HG03039 (cell line): ENCODE results near the gene CECR2.

ENCODE experiments used
- ATAC-seq: cut with Tn5 transposase; IDR thresholded peaks from one replicate; pipeline ENCODE4 v1.9.1; 2021; ENCODE audit warnings: mild to moderate bottlenecking, moderate library complexity; ENCODE audit not compliant: unreplicated experiment

Gene CECR2

GRCh38 chr22:17366830-17367229 lies 2.4 kb upstream of the CECR2 start:
- no peak for ATAC-seq

GRCh38 chr22:17368144-17368543 lies 1.1 kb upstream of the CECR2 start:
- no peak for ATAC-seq

GRCh38 chr22:17368554-17369438 lies 464 bp upstream of the CECR2 start:
- no peak for ATAC-seq

GRCh38 chr22:17370026-17370765 lies 936 bp downstream of the CECR2 start:
- no peak for ATAC-seq

GRCh38 chr22:17370766-17371432 lies 1.6 kb downstream of the CECR2 start:
- ATAC-seq = no peak

GRCh38 chr22:17371448-17371847 lies 2.2 kb downstream of the CECR2 start:
- no peak for ATAC-seq

- no peak for ATAC-seq
Measured at GRCh38 chr22:17373855-17374254, 4.6 kb downstream of the CECR2 start.

- no peak for ATAC-seq
Measured at GRCh38 chr22:17375914-17376614, 6.8 kb downstream of the CECR2 start.

- ATAC-seq = no peak
Measured at GRCh38 chr22:17376950-17377349, 7.7 kb downstream of the CECR2 start.

- ATAC-seq = no peak
Measured at GRCh38 chr22:17379944-17380343, 10.7 kb downstream of the CECR2 start.

GRCh38 chr22:17380359-17381087 lies 11.3 kb downstream of the CECR2 start:
- no peak for ATAC-seq

- no peak for ATAC-seq
Measured at GRCh38 chr22:17381192-17381913, 12.1 kb downstream of the CECR2 start.

GRCh38 chr22:17384612-17385330 lies 15.5 kb downstream of the CECR2 start:
- ATAC-seq = no peak

GRCh38 chr22:17387356-17387755 lies 18.1 kb downstream of the CECR2 start:
- ATAC-seq = no peak

GRCh38 chr22:17388235-17388634 lies 19.0 kb downstream of the CECR2 start:
- ATAC-seq = no peak

- no peak for ATAC-seq
Measured at GRCh38 chr22:17390087-17390486, 20.8 kb downstream of the CECR2 start.

- ATAC-seq = no peak
Measured at GRCh38 chr22:17396516-17396915, 27.3 kb downstream of the CECR2 start.

GRCh38 chr22:17397756-17398547 lies 28.7 kb downstream of the CECR2 start:
- ATAC-seq = no peak
